ENCODE measurements around the gene SLFN12.
"Not testable (repeated sequence)": the region's sequence is repeated elsewhere in the genome, so short reads cannot be mapped to it uniquely, and the experiment has no call there.

SLFN12 gene

GRCh38 chr17:35416659-35417058, 15.6 kb downstream of the SLFN12 start:
- peak in 6 of 42 donors; percentile 13 to 51 (median 24) for DNase-seq
- intact Hi-C loops (cut with DNase I), result no loop called here

GRCh38 chr17:35414707-35415106, 17.6 kb downstream of the SLFN12 start:
- DNase-seq, result not testable (repeated sequence)

DNA sequence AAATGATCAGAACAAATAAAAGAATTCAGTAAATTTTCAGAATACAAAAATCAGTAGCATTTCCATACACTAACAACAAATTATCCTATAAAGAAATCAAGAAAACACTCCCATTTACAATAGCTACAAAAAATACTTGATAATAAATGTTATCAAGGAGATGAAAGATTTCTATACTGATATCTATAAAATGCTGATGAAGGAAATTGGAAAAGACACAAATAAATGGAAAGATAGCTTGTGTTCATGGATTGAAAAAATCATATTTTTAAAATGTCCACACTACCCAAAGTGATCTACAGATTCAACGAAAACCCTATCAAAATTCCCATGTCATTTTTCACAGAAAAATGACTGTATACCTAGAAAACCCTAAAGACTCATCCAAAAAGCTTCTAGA, 18.1 kb downstream of the SLFN12 start:
- intact Hi-C loops (cut with DNase I), result no loop called here

More at GRCh38 chr17:35414707-35415106, 17.6 kb downstream of the SLFN12 start:
- intact Hi-C loops (cut with DNase I), result not testable (repeated sequence)

DNA sequence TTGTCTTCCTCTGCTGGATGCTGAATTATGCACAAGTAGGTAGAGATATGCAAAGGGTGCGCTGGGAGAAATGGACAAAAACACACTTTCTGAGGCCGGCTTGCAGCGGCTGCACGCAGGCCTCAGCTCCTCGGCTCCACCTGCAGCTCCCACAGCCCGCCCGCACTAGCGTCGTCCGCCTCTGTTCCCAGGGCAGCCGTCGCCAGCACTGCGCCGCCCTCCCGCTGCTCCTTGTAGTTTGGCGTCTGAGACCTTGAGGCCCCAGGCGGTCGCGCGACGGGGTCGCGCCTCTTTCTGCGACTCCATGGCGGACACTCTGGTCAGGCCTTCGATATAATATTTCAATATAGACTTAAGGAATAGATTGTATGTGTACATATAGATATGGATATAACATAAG, 24.8 kb downstream of the SLFN12 start:
- no peak for DNase-seq
- intact Hi-C loops (cut with DNase I), result no loop called here

More for the DNA sequence above, 18.1 kb downstream of the SLFN12 start:
- DNase-seq, result no peak

DNA sequence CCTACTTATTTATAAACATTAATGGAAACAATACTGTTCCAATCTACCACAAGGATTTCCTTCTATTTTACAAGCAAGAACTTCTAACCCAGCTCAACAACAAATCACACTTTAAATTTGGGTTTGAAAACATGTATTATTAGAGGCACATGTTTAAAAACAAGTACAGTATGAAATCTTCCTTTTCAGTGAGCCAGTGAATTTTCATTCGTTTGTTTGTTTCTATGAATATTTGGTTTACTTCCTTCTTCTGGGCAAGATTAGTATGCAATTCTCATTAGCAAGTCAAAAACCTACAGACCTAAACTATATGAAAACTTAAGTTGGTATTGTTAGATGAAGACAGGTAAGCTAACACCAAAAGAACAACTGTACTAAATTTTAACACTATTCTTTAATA, 25.7 kb downstream of the SLFN12 start:
- DNase-seq, result no peak
- intact Hi-C loops (cut with DNase I), result no loop called here

DNA sequence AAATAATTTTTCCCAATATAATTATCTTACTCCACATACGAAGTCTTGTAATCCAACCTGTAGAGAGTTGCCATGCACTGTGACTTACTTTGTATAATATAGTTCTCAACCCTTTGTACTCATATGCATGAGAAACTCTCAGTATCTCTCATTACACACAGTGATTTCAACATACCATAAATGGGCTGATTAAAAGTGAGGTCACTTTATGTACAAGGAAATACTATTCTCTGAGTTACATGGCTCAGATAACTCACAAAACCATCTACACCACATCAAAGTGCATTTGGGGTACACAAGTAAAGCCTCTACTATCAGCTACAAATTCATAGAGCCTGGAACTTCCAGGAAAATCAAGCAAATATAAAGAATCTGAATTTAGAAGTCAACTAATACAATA, 27.9 kb downstream of the SLFN12 start:
- intact Hi-C loops (cut with DNase I), result no loop called here
- no peak for DNase-seq

DNA sequence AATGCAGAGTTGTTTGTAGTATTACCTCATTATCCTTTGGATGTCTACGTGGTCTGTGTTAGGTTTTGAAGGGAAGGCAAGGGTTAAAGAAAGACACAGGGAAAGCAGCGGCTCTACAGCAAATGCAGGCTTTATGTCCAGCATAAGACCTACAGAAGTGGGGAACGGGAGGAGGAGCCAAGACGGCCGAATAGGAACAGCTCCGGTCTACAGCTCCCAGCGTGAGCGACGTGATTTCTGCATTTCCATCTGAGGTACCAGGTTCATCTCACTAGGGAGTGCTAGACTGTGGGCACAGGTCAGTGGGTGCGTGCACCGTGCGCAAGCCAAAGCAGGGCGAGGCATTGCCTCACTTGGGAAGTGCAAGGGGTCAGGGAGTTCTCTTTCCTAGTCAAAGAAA, 38.5 kb downstream of the SLFN12 start:
- intact Hi-C loops (cut with DNase I); DNase-seq: not testable (repeated sequence)

DNA sequence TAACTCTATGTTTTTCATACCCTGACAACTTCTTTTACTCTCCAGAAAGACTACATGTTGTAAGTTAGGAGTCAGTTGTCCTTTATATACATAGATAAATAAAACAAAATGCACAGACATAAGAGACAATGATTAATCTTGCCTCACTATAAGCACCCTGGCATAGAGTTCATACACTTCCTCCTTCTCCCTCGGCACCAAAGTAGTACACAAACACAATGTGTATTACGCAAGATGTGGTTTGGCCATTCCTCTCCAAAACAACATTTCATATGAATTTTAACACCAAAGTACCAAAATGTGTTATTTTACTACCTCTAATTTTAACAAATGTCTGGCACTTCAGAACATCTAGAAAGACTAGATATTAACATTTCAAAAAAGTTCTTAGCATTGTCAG, 41.6 kb downstream of the SLFN12 start:
- intact Hi-C loops (cut with DNase I), result no loop called here

DNA sequence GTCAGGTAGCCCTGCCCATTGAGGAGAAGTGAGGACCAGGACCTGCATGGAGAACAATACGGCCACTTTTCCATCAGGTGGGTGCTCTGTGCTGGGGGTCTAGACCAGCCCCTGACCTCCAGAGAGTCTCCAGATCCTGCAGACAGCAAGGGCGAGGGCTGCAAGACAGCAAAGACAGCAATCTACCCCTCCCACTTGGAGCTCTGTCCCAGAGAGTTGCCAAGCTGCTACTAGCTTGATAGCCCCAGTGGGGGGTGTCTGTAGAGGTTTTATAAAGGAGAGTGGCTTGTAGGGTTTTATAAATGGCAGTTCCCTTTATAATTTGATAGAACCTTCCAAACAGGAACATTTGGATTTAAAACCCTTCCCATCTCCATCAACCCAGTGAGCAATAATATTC, 42.1 kb downstream of the SLFN12 start:
- intact Hi-C loops (cut with DNase I), result no loop called here
- DNase-seq, result no peak

More for the DNA sequence above, 41.6 kb downstream of the SLFN12 start:
- no peak for DNase-seq

DNA sequence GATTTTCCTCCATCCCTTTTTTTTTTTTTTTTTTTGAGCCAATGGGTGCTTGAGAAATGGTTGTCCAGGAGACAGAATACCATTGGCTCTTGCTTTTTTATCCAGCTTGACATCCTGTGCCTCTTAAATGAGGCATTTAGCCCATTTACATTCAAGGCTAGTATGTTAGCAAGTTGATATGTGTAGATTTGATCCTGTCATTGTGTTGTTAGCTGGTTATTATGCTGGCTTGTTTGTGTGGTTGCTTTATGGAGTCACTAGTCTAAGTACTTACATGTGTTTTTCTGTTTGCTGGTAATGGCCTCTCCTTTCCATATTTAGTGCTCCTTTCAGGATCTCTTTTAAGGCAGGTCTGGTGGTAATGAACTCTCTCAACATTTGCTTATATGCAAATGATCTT, 44.8 kb downstream of the SLFN12 start:
- no peak for DNase-seq
- intact Hi-C loops (cut with DNase I), result no loop called here

GRCh38 chr17:35377706-35378105, 54.6 kb downstream of the SLFN12 start:
- intact Hi-C loops (cut with DNase I), result no loop called here
- DNase-seq, result no peak

- no peak for DNase-seq
- intact Hi-C loops (cut with DNase I), result no loop called here
Observed at GRCh38 chr17:35377068-35377467, 55.2 kb downstream of the SLFN12 start.

DNA sequence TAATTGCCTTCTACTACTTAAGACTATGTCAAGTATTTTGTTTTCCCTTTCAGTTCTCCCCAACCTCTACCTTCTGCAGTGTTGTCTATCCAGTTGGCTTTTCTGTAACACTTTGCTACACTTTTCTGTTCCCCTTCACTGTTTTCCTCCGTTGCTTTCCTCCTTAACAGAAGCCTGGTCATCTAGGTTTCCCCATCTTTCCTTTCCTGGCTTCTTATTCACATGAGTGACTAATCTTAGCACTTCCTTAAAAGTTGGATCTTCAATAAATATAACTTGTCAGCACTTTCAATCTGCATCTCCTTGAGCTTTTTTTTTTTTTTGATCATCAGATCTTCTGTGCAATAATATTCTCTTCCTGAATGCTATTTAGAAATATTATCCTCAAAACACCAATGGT, 56.1 kb downstream of the SLFN12 start:
- no peak for DNase-seq
- intact Hi-C loops (cut with DNase I), result no loop called here

DNA sequence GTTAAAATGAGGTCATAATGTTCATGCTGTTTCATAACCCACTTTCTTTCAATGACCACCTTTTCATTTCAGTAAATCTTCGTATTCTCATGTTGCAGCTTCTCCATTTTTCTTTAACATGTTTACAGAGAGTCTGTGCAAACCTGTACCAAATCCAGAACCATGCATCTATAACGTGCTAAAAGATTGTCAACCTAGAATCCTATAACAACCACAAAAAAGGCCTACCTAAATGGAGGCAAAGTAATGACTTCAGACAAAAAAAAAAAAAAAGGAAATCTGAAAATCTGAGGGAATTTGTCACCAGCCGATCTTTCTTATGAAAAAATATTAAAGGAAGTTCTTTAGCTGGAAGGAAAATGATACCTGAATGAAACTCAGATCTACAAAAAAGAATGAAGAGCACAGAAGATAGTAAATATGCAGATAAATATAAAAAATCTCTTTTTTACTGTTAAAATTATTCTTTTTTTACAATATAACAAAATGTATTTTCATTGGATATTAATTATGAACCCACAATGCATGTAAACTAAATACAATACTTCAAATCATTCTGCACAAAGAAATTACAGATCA, 57.4 kb downstream of the SLFN12 start:
- intact Hi-C loops (cut with DNase I), result no loop called here
- DNase-seq, result no peak

GRCh38 chr17:35373984-35374765, 58.1 kb downstream of the SLFN12 start:
- intact Hi-C loops (cut with DNase I), result no loop called here
- peak in 37 of 42 donors; percentile 5 to 63 (median 34) for DNase-seq

DNA sequence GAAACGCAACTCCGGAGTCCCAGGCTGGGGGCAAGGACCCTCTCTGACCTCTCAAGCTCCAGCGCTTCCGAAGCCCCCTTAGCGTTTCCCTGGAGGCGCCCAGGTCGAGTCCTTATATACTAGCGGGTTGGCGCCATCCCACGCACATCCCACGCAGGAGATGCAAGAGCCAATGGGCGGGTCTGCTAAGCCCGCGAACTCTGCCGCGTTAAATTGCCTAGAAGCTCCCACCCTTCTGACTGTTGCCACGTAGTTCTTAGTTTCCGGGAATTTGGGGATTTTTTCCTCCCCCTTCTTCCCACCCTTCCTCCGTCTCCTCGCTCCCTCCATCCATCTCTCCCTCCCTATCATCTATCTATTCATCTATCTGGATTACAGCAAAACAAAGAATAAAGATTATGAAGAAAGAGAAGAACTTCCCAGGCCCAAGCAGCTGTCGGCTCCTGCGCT, 58.7 kb downstream of the SLFN12 start, which contains the start of gene SLFN11:
Gene SLFN11 (minus strand): TSS at position 88 of the 450 bp plus-strand sequence. CDS start 9,814 bp downstream, outside the sequence.
- peak; percentile 21 to 81 (median 61) for DNase-seq
- intact Hi-C loops (cut with DNase I), result no loop called here

- intact Hi-C loops (cut with DNase I), result no loop called here
- no peak for DNase-seq
Observed at GRCh38 chr17:35372846-35373533, 59.3 kb downstream of the SLFN12 start.

DNA sequence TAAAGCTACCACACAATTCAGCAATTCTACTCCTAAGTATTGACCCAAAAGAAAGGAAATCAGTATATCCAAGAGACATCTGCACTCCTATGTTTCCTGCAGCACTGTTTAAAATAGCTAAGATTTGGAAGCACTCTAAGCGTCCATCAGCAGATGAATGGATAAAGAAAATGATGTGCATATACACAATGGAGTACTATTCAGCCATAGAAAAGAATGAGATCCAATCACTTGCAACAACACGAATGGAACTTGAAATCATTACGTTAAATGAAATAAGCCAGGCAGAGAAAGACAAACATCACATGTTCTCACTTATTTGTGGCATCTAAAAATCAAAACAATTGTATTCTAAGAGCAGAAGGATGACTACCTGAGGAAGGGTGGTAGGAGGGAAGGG, 60.4 kb downstream of the SLFN12 start:
- intact Hi-C loops (cut with DNase I), result no loop called here
- DNase-seq, result no peak

DNA sequence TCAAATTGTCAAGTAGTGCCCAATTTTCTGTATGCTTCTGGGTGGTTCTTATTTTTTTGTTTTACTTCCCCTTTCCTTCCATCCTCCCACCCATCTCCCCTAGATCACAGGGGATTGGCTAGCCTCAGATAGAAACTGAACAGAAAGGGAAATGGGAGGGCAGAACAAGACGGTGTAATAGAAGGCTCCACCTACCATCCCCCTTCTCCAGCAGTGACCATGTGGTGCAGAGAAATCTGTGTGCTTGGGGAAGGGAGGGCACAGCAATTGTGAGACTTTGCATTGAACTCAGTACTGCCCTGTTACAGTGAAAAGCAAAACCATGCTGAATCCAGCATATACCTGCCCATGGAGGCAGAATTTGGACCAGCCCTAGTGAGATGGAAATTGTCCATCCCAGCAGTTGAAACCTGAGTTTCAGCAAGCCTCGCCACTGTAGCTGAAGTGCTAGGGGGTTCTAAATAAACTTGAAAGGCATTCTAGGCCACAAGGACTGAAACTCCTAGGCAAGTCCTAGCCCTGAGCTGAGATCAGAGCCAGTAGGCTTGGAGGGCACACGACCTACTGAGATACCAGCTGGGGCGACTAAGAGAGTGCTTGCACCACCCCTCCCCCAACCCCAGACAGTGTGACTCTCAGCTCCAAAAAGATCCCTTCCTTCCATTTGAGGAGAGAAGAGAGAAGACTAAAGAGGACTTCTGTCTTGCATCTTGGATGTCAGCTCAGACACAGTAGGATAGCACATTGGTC, 64.0 kb downstream of the SLFN12 start:
- DNase-seq, result peak in 21 of 42 donors; percentile 3 to 51 (median 26)
- intact Hi-C loops (cut with DNase I), result no loop called here
